Stimulated activated CD4-positive, alpha-beta T cell treated with anti-CD3 and anti-CD28 coated beads, Interleukin-15, amount 100 ng/mL, for 24 hours (primary cell): ENCODE results near the gene PDZD4.

ENCODE experiments used
- DNase-seq: peaks from one replicate; pipeline ENCODE4 v3.0.0-alpha.2; 2020

Gene PDZD4

DNA sequence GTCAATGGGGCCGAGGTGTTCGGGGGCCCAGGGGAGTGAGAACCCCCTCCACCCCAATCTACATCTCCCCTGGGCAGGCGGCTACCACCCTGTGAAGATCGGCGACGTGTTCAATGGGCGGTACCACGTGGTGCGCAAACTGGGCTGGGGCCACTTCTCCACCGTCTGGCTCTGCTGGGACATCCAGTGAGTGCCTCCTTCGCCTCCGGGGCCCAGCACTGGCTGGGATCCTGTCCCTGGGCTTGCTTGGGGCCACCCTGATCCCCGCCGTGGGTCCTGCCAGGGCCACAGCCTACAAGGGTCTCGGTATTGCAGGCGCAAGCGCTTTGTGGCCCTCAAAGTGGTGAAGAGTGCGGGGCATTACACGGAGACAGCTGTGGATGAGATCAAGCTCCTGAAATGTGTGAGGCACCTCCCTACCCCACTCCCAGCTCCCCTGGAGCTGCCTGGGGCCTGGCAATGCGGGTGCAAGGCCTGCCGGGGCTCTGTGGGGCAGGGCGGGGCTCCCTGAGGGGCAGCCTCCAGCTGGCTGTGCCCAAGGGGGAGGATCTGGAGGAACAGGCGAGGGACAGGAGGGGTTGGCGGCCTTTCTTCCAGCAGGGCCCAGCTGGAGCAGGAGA lies 48.8 kb downstream of the PDZD4 start:
- no peak for DNase-seq

DNA sequence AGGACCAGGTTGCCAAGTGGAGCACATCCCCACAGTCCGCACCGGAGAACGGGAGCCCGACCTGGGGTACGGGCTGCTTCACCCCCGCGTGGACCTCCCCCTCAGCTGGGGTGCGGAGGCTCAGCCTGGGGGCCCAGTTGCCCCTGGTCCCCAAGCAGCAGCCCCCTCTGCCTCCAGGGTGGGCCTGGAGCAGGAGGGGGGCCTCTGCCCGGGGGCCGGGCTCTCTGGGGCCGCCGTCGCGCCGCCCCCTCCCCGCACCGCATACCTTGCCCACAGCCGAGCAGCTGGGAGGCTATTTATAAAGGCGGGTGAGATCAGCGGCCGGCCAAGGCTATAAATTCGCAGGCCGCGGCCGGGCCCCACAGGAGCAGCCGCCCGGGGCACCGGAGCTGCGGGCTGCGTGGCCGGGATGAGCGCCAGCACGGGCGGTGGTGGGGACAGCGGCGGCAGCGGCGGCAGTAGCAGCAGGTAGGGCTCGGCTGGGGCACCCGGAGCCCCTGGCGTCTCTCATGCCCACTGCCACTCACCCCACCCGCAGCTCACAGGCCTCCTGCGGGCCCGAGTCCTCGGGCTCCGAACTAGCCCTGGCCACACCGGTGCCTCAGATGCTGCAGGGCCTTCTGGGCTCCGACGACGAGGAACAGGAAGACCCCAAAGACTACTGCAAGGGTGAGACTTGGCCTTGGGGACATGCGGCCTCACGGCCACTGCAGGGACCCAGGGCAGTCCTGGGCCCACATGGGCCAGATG lies 49.5 kb downstream of the PDZD4 start, which contains the start of gene SRPK3:
Gene SRPK3 (plus strand): TSS at position 364 of the 750 bp plus-strand sequence. CDS start 46 bp downstream, at position 410.
- DNase-seq = no peak

DNA sequence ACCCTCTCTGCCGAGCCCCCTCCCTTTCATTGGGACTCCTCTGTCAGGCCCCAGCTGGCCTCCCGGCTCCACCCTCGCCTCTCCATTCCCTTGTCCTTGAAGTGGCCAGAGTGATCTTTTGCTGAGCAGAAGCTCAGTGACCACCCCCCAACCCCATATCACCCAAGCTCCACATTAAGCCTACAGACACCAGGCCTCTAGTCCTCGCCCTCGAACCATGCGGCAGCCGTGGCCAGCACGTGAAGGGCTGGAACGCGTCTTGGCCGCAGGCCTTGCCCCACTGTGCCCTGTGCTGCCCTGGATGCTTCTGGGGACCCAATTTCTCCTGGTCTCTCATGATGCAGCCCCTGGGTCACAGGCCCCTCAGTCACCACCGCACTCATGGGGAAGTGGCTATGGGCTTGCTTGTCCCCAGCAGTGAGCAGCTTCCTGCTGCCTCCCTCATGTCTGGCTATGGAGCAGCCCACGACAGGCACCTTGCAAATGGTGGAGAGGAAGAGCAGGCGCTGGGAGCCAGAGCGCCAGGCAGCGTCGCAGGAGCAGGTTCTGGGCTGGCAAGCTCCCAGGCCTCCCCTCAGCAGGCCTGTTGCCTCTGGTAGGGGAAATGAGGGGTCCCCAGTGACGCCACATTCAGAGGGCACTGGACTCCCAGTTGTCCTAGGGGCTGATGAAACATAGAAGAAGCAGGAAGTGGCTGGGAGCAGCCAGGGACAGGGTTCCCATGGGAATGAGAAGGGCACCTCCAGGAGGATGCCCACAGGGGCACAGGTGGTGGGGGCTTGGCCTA lies 50.3 kb downstream of the PDZD4 start:
- no peak for DNase-seq

DNA sequence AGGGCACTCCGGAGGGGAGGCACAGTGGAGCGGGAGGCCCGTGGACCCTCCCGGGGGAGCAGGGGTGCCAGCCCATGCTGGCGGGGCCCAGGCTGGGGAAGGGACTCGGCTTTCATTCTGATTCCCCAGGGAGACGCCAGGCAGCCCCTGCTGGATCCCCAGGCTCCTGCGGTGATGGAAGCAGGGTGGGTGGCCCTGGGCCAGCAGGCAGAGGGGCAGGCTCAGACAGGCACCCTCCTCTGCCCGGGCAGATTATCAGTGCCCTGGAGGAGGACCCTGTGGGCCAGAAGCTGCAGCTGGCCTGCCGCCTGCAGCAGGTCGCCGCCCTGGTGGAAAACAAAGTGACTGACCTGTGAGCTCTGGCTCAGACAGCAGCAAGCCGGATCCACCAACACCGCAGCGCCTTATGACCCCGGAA lies 51.7 kb downstream of the PDZD4 start:
- no peak for DNase-seq

DNA sequence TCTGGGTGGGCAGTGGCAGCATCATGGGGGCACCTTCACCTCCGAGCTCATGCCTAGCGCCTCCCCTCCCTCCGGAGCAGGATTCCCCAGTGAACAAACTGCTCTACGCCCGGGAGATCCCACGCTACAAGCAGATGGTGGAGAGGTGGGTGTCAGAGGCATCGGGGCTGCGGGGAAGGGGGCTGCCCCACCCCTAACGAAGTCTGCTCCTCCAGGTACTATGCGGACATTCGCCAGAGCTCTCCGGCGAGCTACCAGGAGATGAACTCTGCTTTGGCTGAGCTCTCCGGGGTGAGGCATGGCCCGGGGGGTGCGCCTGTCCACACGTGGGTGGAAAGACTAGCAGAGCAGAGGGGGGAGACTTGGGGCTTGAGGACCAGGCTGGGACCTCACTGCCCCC lies 52.2 kb downstream of the PDZD4 start:
- no peak for DNase-seq

DNA sequence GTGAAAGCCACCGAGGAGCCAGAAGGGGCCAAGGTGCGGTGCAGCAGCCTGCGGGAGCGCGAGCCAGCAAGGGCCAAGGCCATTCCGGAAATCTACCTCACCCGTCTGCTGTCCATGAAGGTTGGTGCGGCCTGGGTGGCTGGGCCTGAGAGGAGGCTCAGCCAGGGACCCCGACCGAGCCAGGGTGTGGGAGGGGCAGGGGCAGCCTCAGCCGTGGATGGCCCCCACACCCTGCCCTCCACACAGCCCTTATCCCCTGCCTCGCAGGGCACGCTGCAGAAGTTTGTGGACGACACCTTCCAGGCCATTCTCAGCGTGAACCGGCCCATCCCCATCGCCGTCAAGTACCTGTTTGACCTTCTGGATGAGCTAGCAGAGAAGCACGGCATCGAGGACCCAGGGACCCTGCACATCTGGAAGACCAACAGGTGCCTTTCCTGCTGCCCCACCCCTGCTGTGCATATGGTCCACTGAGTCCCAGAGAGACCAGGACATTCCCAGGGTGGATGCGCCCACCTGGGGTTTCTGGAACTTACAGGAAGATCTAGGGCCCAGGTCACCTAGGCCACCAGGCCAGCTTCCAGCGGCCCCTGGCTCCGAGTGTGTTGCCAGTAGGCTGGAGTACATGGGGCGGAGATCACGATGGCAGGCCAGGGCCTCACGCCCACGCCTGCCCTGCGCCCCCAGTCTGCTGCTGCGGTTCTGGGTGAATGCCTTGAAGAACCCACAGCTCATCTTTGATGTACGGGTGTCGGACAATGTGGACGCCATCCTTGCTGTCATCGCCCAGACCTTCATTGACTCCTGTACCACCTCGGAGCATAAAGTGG lies 52.9 kb downstream of the PDZD4 start:
- DNase-seq = no peak

DNA sequence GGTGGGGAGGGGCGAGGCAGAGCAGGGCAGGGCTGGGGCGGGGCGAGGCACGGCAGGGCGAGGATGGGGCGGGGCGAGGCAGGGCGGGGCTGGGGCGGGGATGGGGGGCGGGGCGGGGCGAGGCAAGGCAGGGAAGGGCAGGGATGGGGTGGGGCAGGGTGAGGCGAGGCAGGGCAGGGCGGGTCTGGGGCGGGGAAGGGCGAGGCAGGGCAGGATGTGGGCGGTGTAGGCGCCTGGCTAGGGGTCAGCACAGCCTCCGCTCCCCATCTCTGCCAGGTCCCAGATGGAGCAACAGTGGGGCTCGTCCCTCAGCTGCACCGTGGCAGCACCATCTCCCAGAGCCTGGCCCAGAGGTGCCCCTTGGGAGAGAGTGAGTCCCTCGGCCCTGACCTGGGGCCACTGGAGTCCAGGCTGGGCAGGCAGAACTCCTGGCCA lies 53.7 kb downstream of the PDZD4 start:
- DNase-seq = no peak

DNA sequence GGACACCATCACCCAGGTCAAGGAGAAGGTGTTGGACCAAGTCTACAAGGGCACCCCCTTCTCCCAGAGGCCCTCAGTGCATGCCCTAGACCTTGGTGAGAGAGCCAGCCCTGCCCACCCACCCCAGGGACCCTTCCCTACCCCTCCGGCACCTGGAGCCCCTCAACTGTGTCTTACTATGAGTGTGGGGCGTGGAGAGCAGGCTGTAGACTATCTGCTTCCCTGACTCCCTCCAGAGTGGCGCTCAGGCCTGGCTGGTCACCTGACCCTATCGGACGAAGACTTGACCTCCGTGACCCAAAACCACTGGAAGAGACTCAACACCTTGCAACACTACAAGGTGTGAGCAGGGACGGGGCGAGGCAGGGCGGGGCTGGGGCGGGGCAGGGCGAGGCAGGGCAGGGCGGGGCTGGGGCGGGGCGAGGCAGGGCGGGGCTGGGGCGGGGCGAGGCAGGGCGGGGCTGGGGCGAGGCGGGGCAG lies 54.2 kb downstream of the PDZD4 start:
- DNase-seq = no peak

DNA sequence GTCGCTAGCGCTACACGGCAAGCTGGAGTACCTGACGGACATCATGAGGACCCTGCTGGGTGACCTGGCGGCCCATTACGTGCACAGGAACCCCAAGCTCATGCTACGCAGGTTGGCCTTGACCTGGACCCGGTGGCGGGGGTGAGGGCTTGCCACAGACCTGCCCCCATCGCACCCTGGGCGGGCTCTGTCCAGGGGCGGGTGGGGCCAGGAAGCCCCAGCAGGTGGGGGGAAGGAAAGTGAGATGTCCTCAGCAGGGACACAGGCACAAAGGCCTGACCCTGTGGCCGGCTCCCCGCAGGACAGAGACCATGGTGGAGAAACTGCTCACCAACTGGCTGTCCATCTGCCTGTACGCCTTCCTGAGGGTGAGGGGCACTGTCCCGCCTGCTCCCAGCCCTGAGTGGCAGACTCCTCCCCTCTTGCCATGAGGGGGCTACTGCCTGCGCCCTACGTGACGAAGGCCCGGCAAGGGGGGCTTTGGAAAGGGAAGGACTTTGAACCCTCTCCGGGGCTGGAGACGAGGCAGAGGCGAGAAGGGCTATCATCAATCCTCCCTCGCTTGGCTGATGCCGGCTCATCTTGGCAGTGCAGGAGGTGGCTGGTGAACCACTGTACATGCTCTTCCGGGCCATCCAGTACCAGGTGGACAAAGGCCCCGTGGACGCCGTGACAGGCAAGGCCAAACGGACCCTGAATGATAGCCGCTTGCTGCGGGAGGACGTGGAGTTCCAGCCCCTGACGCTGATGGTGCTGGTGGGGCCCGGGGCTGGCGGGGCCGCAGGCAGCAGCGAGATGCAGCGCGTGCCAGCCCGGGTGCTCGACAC lies 54.8 kb downstream of the PDZD4 start:
- DNase-seq = no peak

DNA sequence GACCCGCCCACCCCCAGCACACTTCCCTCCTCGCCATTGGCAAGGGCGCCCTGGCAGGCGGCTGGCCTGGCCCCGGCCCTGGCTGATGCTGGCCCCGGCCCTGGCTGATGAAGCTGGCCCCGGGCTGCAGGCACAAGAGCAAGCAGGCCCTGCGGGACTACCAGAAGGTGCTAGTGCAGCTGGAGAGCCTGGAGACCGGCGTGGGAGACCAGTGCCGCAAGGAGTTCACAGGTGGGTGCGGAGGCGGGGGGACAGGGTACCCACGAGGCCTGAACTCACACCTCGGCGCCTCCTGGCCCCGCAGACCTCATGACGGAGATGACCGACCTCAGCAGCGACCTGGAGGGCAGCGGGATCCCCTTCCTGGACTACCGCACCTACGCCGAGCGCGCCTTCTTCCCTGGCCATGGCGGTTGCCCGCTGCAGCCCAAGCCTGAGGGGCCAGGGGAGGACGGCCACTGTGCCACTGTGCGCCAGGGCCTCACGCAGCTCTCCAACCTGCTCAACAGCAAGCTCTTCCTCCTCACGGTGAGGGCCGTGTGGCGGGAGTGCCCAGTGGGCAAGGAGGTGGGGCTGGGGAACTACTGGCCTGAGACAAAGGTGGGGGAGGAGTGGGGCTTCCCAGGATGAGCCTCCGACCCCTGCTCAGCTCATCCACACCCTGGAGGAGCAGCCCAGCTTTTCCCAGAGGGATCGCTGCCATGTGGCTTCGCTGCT lies 55.6 kb downstream of the PDZD4 start:
- DNase-seq = no peak

DNA sequence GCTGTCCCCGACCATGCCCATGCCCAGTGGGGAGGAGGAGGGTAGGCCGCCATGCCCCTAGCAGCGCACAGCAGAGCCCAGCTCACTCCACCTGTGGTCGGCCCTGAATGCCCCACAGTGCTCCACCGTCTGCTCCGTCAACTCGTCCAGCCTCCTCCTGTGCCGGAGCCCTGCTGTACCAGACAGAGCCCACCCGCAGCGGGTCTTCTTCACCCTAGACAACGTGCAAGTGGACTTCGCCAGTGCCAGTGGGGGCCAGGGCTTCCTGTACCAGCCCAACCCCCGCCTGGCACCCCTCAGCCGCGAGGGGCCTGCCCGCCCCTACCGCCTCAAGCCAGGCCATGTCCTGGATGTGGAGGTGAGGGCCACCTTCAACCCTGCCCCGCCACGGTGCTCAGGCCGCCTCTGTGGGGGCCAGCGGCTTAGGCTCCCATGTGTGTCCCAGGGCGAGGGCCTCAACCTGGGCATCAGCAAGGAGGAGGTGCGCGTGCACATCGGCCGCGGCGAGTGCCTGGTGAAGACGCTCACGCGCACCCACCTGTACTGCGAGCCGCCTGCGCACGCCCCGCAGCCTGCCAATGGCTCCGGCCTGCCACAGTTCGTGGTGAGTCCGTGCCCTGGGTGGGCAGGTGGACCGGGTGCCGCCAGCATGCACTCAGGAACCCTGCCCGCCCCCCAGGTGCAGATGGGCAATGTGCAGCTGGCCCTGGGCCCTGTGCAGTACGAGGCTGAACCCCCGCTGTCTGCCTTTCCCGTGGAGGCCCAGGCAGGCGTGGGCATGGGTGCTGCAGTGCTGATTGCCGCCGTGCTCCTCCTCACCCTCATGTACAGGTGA lies 56.4 kb downstream of the PDZD4 start:
- DNase-seq = no peak

DNA sequence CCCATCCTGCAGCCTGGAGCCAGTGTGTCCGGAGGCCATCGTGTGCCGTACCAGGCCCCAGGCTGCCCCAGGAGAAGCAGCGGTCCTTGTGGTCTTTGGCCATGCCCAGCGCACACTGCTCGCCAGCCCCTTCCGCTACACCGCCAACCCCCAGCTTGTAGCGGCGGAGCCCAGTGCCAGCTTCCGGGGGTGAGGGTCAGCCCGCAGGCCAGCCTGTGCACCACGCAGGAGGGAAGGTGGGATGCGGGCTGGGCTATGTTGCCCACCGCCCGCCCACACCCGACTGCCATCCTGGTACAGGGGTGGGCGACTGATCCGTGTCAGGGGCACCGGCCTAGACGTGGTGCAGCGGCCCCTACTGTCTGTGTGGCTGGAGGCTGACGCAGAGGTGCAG lies 57.1 kb downstream of the PDZD4 start:
- DNase-seq = no peak

DNA sequence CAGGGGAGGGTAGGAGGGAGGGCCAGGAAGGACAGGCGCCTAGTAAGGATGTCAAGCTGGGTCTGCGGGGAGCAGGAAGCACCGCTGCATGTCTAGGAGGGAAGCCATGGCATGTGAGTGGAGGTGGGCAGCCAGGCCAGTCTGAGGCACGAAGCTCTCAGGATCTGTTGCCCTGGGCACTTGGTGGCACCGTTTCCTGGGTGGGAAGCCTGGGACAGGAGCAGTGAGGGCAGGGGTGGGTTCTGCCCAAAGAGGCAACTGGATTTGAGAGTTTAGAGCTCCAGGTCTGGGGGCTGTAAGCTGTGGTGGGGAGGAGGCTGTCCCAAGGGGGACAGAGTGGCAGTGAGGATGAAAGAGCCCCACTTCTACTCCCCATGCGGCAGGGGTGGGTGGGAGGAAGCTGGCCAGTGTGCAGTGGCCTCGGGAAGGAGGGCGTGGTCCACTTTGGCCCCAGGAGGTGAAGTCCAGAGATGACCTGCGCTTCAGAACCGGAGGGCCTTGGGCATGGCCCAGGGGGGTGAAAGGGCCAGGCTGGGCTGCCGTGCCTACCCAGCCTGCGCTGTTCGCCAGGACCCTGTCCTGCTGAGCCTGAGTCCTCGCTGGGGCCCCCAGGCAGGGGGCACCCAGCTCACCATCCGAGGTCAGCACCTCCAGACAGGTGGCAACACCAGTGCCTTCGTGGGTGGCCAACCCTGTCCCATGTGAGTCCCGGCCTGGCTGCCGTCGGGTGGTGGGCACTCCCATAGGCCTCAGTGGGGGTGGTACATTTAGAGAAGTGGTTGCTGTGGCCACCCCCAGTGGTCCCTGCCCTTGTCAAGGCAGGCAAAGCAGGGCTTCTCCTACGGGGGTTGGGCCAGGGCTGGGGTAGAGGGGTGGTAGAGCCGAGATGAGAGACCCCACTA lies 57.8 kb downstream of the PDZD4 start:
- DNase-seq = no peak

DNA sequence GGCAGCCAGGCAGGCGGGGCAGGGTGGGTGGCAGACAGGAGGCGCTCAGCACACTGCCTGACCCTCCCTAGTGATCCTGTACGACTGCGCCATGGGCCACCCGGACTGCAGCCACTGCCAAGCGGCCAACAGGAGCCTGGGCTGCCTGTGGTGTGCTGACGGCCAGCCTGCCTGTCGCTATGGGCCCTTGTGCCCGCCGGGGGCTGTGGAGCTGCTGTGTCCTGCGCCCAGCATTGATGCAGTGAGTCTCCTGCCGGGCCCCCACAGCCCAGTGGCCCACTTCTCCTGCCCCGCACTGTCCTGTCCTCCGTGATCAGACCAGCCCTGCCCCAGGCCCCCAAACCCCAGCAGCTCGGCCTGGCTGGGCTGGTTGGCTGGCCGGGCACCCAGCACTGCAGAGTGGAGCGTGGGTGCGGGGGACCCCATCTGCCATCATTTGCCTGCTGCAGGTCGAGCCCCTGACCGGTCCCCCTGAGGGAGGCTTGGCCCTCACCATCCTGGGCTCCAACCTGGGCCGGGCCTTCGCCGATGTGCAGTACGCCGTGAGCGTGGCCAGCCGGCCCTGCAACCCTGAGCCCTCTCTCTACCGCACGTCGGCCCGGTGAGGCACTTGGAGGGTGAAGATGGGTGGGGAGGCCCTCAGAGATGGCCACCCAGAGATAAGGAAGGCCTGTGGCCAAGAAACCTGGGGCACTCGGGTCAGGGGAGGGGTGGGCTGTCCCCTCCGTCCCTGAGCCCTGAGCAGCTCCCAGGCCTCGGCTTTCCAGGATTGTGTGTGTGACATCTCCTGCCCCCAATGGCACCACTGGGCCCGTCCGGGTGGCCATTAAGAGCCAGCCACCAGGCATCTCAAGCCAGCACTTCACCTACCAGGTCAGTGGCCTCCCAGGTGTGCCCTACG lies 58.7 kb downstream of the PDZD4 start:
- no peak for DNase-seq

DNA sequence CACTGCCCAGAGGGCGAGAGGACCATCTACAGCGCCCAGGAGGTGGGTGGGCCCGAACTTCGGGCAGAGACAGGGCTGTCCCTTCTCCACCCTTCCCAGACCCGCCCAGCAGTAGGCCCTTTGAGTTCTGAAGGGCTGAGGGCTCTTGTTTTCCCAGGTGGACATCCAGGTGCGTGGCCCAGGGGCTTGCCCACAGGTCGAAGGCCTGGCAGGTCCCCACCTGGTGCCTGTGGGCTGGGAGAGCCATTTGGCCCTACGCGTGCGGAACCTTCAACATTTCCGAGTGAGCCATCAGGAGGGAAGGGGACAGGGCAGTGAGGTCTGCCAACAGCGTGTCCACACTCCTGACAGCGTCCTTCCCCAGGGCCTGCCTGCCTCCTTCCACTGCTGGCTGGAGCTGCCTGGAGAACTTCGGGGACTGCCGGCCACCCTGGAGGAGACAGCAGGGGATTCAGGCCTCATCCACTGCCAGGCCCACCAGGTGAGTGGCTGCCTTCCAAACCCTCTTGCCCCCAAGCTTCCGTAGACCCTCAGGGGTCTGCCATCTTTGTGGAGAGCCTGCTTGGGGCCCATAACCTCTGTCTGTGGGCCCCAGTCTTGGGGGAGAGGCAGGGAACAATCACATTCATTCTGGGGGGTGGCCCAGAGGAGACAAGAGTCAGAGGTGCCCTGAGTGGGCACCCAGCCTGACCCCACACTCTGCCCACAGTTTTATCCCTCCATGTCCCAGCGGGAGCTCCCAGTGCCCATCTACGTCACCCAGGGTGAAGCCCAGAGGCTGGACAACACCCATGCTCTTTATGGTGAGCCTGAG lies 59.5 kb downstream of the PDZD4 start:
- no peak for DNase-seq

DNA sequence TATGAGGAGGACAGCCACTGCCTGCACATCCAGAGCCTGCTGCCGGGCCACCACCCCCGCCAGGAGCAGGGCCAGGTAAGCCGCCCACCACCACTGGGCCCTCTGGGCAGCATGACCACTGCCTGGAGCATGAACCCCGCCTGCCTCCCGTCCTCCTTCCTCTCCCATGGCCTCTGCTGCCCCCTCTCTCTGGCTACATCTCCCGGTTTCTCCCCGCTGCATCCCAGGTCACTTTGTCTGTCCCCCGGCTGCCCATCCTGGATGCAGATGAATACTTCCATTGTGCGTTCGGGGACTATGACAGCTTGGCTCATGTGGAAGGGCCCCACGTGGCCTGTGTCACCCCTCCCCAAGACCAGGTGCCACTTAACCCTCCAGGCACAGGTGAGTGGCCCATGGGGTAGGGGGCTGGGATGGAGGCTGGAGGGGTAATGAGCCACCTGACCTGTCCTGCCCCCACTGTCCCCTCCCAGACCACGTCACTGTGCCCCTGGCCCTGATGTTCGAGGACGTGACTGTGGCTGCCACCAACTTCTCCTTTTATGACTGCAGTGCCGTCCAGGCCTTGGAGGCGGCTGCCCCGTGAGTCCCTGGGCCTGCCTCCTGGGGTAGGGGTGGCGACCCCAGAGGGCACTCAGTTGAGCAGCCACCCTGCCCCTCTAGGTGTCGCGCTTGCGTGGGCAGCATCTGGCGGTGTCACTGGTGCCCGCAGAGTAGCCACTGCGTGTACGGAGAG lies 60.3 kb downstream of the PDZD4 start:
- no peak for DNase-seq
